Chondrocyte (in vitro differentiated cells): ENCODE results near the gene NR1H2. TPM values are rescaled to one million over a fixed set of nuclear protein-coding genes. Genes with fewer than 3 reads are reported as not detected.

Source experiments
- DNase-seq: peaks from one replicate; pipeline ENCODE4 v3.0.0; 2021; ENCODE audit warnings: mixed read lengths, low spot score
- H3K27ac Mint-ChIP-seq: one replicate; pipeline ENCODE4 v1.8.0; 2021; ENCODE audit warnings: mild to moderate bottlenecking, moderate library complexity, mixed read lengths; ENCODE audit not compliant: unreplicated experiment
- H3K27me3 Mint-ChIP-seq: 2 replicates; pipeline ENCODE4 v1.8.0; 2021; ENCODE audit warnings: low read depth, mixed read lengths
- H3K36me3 Mint-ChIP-seq: 2 replicates; pipeline ENCODE4 v1.8.0; 2021; ENCODE audit warnings: low read depth, mixed read lengths
- H3K4me1 Mint-ChIP-seq: 2 replicates; pipeline ENCODE4 v1.8.0; 2021; ENCODE audit warnings: low read depth, mild to moderate bottlenecking, mixed read lengths
- H3K4me3 Mint-ChIP-seq: one replicate; pipeline ENCODE4 v1.8.0; 2021; ENCODE audit warnings: mild to moderate bottlenecking, moderate library complexity, mixed read lengths; ENCODE audit not compliant: unreplicated experiment
- H3K9me3 Mint-ChIP-seq: 2 replicates; pipeline ENCODE4 v1.8.0; 2021; ENCODE audit warnings: low read depth, mixed read lengths
- total RNA-seq: library from RNA; stranded (reverse); gene quantifications from 3 replicates; pipeline ENCODE4 v1.2.1, GENCODE V29; 2021
- TF ChIP-seq, protein P1 (sequence below): fragments of 200-600 bp; sonication (generic); IDR thresholded peaks from 2 replicates; pipeline ENCODE4 v1.5.0; 2021; ENCODE audit warnings: antibody characterized with exemption, mild to moderate bottlenecking, moderate library complexity

The NR1H2 gene
- total RNA-seq, 1 donor from 2014 or later, result 48.3 TPM

- peaks cover 9% of the 10 kb centered on the region for H3K27me3 Mint-ChIP-seq
- no peak overlapping the region for H3K4me3 Mint-ChIP-seq
- DNase-seq, result no peak
- no peaks in the 10 kb centered on the region for H3K36me3 Mint-ChIP-seq
- TF ChIP-seq, protein P1, sequence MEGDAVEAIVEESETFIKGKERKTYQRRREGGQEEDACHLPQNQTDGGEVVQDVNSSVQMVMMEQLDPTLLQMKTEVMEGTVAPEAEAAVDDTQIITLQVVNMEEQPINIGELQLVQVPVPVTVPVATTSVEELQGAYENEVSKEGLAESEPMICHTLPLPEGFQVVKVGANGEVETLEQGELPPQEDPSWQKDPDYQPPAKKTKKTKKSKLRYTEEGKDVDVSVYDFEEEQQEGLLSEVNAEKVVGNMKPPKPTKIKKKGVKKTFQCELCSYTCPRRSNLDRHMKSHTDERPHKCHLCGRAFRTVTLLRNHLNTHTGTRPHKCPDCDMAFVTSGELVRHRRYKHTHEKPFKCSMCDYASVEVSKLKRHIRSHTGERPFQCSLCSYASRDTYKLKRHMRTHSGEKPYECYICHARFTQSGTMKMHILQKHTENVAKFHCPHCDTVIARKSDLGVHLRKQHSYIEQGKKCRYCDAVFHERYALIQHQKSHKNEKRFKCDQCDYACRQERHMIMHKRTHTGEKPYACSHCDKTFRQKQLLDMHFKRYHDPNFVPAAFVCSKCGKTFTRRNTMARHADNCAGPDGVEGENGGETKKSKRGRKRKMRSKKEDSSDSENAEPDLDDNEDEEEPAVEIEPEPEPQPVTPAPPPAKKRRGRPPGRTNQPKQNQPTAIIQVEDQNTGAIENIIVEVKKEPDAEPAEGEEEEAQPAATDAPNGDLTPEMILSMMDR, result no peak
- no peaks in the 10 kb centered on the region for H3K9me3 Mint-ChIP-seq
- no peak overlapping the region for H3K27ac Mint-ChIP-seq
- peaks cover 13% of the 10 kb centered on the region for H3K4me1 Mint-ChIP-seq
Measured at GRCh38 chr19:50427318-50427925, 51.2 kb downstream of the NR1H2 start.

DNA sequence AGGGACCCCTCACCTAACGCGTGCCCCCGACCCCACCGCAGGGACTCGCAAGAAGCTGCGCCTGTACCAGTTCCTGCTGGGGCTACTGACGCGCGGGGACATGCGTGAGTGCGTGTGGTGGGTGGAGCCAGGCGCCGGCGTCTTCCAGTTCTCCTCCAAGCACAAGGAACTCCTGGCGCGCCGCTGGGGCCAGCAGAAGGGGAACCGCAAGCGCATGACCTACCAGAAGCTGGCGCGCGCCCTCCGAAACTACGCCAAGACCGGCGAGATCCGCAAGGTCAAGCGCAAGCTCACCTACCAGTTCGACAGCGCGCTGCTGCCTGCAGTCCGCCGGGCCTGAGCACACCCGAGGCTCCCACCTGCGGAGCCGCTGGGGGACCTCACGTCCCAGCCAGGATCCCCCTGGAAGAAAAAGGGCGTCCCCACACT, 51.8 kb downstream of the NR1H2 start:
- Mint-ChIP-seq H3K27ac (no peak overlapping the region), H3K9me3 (no peaks in the 10 kb centered on the region), H3K36me3 (no peaks in the 10 kb centered on the region), H3K27me3 (peaks cover 9% of the 10 kb centered on the region), H3K4me1 (peaks cover 14% of the 10 kb centered on the region), H3K4me3 (peak overlapping the region; percentile 45)
- TF ChIP-seq, protein P1, result no peak
- no peak for DNase-seq

GRCh38 chr19:50428772-50429463, 52.7 kb downstream of the NR1H2 start:
- no peak for DNase-seq
- Mint-ChIP-seq H3K36me3 (no peaks in the 10 kb centered on the region), H3K27me3 (peaks cover 12% of the 10 kb centered on the region), H3K4me1 (peaks cover 14% of the 10 kb centered on the region), H3K4me3 (no peak overlapping the region), H3K27ac (no peak overlapping the region), H3K9me3 (no peaks in the 10 kb centered on the region)
- TF ChIP-seq, protein P1, result no peak

DNA sequence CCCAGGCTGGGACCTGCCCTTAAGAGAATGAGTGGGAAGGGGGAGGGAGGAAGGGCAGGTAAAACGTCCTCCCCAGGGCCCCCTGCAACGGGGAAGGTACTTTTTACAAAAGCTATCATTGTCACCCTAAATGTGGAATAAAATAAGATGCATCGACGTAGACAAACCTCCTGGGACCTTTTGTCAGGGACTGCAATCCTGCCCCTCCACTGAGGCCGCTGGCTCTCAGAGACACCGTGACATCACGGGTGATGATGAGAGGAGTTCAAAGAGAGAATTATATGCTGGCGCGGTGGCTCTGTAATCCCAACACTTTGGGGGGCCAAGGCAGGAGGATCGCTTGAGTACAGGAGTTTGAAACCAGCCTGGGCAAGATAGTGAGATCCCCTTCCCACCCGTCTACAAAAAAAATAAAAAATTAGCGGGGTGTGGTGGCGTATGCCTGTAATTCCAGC, 54.7 kb downstream of the NR1H2 start:
- Mint-ChIP-seq H3K36me3 (no peaks in the 10 kb centered on the region), H3K4me3 (peak overlapping the region; percentile 81), H3K27me3 (peaks cover 15% of the 10 kb centered on the region), H3K27ac (no peak overlapping the region), H3K4me1 (peaks cover 14% of the 10 kb centered on the region), H3K9me3 (no peaks in the 10 kb centered on the region)
- TF ChIP-seq, protein P1, result no peak
- no peak for DNase-seq

- TF ChIP-seq, protein P1, result no peak
- Mint-ChIP-seq H3K9me3 (no peaks in the 10 kb centered on the region), H3K4me1 (peaks cover 14% of the 10 kb centered on the region), H3K4me3 (peak overlapping the region; percentile 81), H3K27me3 (peaks cover 21% of the 10 kb centered on the region), H3K27ac (peak overlapping the region; percentile 82), H3K36me3 (no peaks in the 10 kb centered on the region)
- no peak for DNase-seq
Measured at GRCh38 chr19:50431343-50432220, 55.3 kb downstream of the NR1H2 start.
